AG10803 (cell line): ENCODE results near the gene TEX2.

Experiments used
- DNase-seq: peaks from one replicate; pipeline ENCODE4 v3.0.0; 2010; ENCODE audit warnings: low read depth
- H3K4me3 ChIP-seq: 2 replicates; pipeline ENCODE4 v1.5.1; 2011; ENCODE audit warnings: mild to moderate bottlenecking, low read length, control low read depth
- CTCF ChIP-seq: conservative IDR thresholded peaks from 2 replicates; pipeline ENCODE4 v1.5.1; 2011; ENCODE audit warnings: mild to moderate bottlenecking, low read length, control low read depth, inconsistent platforms

TEX2 gene

GRCh38 chr17:64202683-64203344 lies 60.2 kb downstream of the TEX2 start:
- TF ChIP-seq CTCF = peak; percentile 13
- H3K4me3 ChIP-seq = no peak overlapping the region
- DNase-seq = peak; percentile 58

- TF ChIP-seq CTCF = no peak
- DNase-seq = peak; percentile 76
- H3K4me3 ChIP-seq = no peak overlapping the region
These were observed 62.7 kb downstream of the TEX2 start for GRCh38 chr17:64200080-64201032.

- H3K4me3 ChIP-seq = no peak overlapping the region
- no peak for DNase-seq
- no peak for TF ChIP-seq CTCF
These were observed 64.5 kb downstream of the TEX2 start for GRCh38 chr17:64198331-64199090.

GRCh38 chr17:64196601-64197000 lies 66.5 kb downstream of the TEX2 start:
- TF ChIP-seq CTCF = no peak
- no peak overlapping the region for H3K4me3 ChIP-seq
- peak; percentile 89 for DNase-seq

GRCh38 chr17:64193561-64193960 lies 69.5 kb downstream of the TEX2 start:
- no peak for DNase-seq
- TF ChIP-seq CTCF = no peak
- H3K4me3 ChIP-seq = no peak overlapping the region

GRCh38 chr17:64192589-64192988 lies 70.5 kb downstream of the TEX2 start:
- no peak for TF ChIP-seq CTCF
- H3K4me3 ChIP-seq = no peak overlapping the region
- no peak for DNase-seq
